Uterus (tissue), 2 donors: ENCODE measurements around the gene PLXDC2.

Experiments
- CTCF ChIP-seq, 4 experiments: fragments of 200-600 bp in 2 of 4; fragments of 450-650 bp in 2 of 4; sonication (generic) in 2 of 4; IDR thresholded peaks; one replicate each; pipeline ENCODE4 v1.5.1; 2016 to 2019; ENCODE audit warnings: antibody characterized with exemption in 4 of 4, mild to moderate bottlenecking in 2 of 4, moderate library complexity in 1 of 4
- POLR2A ChIP-seq, 2 donors: fragments of 450-650 bp; IDR thresholded peaks; one replicate each; pipeline ENCODE4 v1.6.1; 2016; ENCODE audit warnings: antibody characterized with exemption in 2 of 2, mild to moderate bottlenecking in 1 of 2, moderate library complexity in 1 of 2

GRCh38 chr10:19848226-19848985, 32.2 kb downstream of the PLXDC2 start:
- TF ChIP-seq CTCF (IDR thresholded peaks at IDR 0.05) (no peak), POLR2A (IDR thresholded peaks at IDR 0.05) (no peak)
